Endothelial cell of umbilical vein (primary cell): ENCODE results near the gene NR5A2. TPM values are rescaled to one million over a fixed set of nuclear protein-coding genes. Genes with fewer than 3 reads are reported as not detected.

Source experiments
- BruUV-seq: library from RNA; stranded (reverse); fragments of 400-500 nt; replicated peaks from 2 replicates; lab custom pipeline; 2021; lab: Mats Ljungman, UMichigan
- CTCF ChIA-PET: fragments of 300-600, 350-600 bp; sonication (Branson Sonifier 250); formaldehyde crosslinking; loops from one replicate; lab custom pipeline; 2021; ENCODE audit warnings: antibody characterized with exemption, inconsistent platforms; lab: Charles Lee
- POLR2A ChIA-PET: fragments of 300-600, 350-600 bp; sonication (Branson Sonifier 250); formaldehyde crosslinking; loops from one replicate; lab custom pipeline; 2021; ENCODE audit warnings: antibody characterized with exemption, inconsistent platforms; lab: Charles Lee
- DNase-seq: peaks from one replicate; pipeline ENCODE4 v3.0.0-alpha.2; 2011; ENCODE audit warnings: low read depth, low spot score
- FAIRE-seq: peaks from 2 replicates; lab custom pipeline; 2011; peaks lifted over from hg19 to GRCh38; lab: Jason Lieb, UNC
- H2AFZ ChIP-seq: 2 replicates; pipeline ENCODE4 v1.6.0; 2012; ENCODE audit warnings: low read depth, low read length, control low read depth, inconsistent platforms
- H3K27ac ChIP-seq: 2 replicates; pipeline ENCODE4 v1.5.1; 2011; ENCODE audit warnings: low read depth, mild to moderate bottlenecking, control low read depth, low read length, moderate library complexity; ENCODE audit not compliant: insufficient read depth
- H3K27me3 ChIP-seq, 2 experiments: 2 replicates each; pipeline versions ENCODE4 v1.6.0 to v1.6.1; 2011; ENCODE audit warnings: low read length in 2 of 2, mixed read lengths in 1 of 2; ENCODE audit not compliant: control insufficient read depth in 2 of 2, insufficient read depth in 2 of 2
- H3K36me3 ChIP-seq, 2 experiments: 2 replicates in 1 of 2; 3 replicates in 1 of 2; pipeline ENCODE4 v1.5.1; 2011; ENCODE audit warnings: low read length in 2 of 2, mild to moderate bottlenecking in 1 of 2, moderate library complexity in 1 of 2; ENCODE audit not compliant: control insufficient read depth in 2 of 2, insufficient read depth in 2 of 2; ENCODE audit errors: extremely low read depth in 1 of 2
- H3K4me1 ChIP-seq: 3 replicates; pipeline ENCODE4 v1.5.1; 2011; ENCODE audit warnings: mild to moderate bottlenecking, low read length; ENCODE audit not compliant: control insufficient read depth, insufficient read depth; ENCODE audit errors: extremely low read depth
- H3K4me2 ChIP-seq: 2 replicates; pipeline ENCODE4 v1.6.1; 2011; ENCODE audit warnings: low read length, control low read depth, mixed read lengths; ENCODE audit not compliant: insufficient read depth
- H3K4me3 ChIP-seq, 3 experiments: fragments of 200-600 bp in 1 of 3; sonication (generic), shearing (Covaris generic) in 1 of 3; replicated peaks in 1 of 3; 2 replicates each; pipeline ENCODE4 v1.5.1; 2011 to 2016; ENCODE audit warnings: control low read depth in 3 of 3, low read length in 3 of 3, mild to moderate bottlenecking in 2 of 3, inconsistent platforms in 1 of 3, low read depth in 1 of 3, moderate library complexity in 1 of 3; ENCODE audit not compliant: insufficient read depth in 1 of 3
- H3K79me2 ChIP-seq: 2 replicates; pipeline ENCODE4 v1.6.0; 2012; ENCODE audit warnings: low read length, inconsistent platforms; ENCODE audit not compliant: control insufficient read depth, insufficient read depth
- H3K9ac ChIP-seq: replicated peaks from 2 replicates; pipeline ENCODE3; 2011; ENCODE audit warnings: low read length, control low read depth; ENCODE audit not compliant: insufficient read depth; ENCODE audit errors: extremely low read depth
- H3K9me1 ChIP-seq: replicated peaks from 3 replicates; pipeline ENCODE4 v1.6.0; 2011; ENCODE audit warnings: mild to moderate bottlenecking, low read length; ENCODE audit not compliant: control insufficient read depth, insufficient read depth; ENCODE audit errors: extremely low read depth
- H3K9me3 ChIP-seq: replicated peaks from 2 replicates; pipeline ENCODE4 v1.5.1; 2012; ENCODE audit warnings: low read length, inconsistent platforms; ENCODE audit not compliant: control insufficient read depth, insufficient read depth
- H4K20me1 ChIP-seq: replicated peaks from 2 replicates; pipeline ENCODE3; 2011; ENCODE audit warnings: mild to moderate bottlenecking, low read length; ENCODE audit not compliant: control insufficient read depth, insufficient read depth; ENCODE audit errors: extremely low read depth
- CTCF ChIP-seq, 2 donors: IDR thresholded peaks; 1 replicate in 1 of 2; 2 replicates in 1 of 2; pipeline ENCODE4 v1.5.1; 2011; ENCODE audit warnings: low read length in 2 of 2, mild to moderate bottlenecking in 2 of 2, moderate library complexity in 2 of 2, control low read depth in 1 of 2, inconsistent platforms in 1 of 2, low read depth in 1 of 2; ENCODE audit not compliant: insufficient read depth in 1 of 2; ENCODE audit errors: extremely low read depth in 1 of 2
- EZH2 ChIP-seq: IDR thresholded peaks from 2 replicates; pipeline ENCODE4 v1.6.1; 2012; ENCODE audit warnings: borderline replicate concordance, low read depth, mild to moderate bottlenecking, moderate library complexity, low read length, inconsistent platforms; ENCODE audit not compliant: severe bottlenecking
- FOS ChIP-seq: IDR thresholded peaks from 2 replicates; pipeline ENCODE4 v1.6.1; 2011; ENCODE audit warnings: mild to moderate bottlenecking, low read length, moderate library complexity, borderline replicate concordance; ENCODE audit not compliant: insufficient read depth
- GATA2 ChIP-seq: IDR thresholded peaks from 2 replicates; pipeline ENCODE4 v1.7.0; 2011; ENCODE audit warnings: low read depth, mild to moderate bottlenecking, moderate library complexity, mixed read lengths, low read length; ENCODE audit not compliant: insufficient read length, insufficient read depth
- JUN ChIP-seq: IDR thresholded peaks from 2 replicates; pipeline ENCODE4 v1.6.1; 2011; ENCODE audit warnings: borderline replicate concordance, low read depth; ENCODE audit not compliant: insufficient read length, insufficient read depth
- MAX ChIP-seq: IDR thresholded peaks from 2 replicates; pipeline ENCODE4 v1.6.1; 2011; ENCODE audit not compliant: insufficient read depth, insufficient read length
- MYC ChIP-seq: IDR thresholded peaks from one replicate; pipeline ENCODE4 v1.6.1; 2011; ENCODE audit warnings: mild to moderate bottlenecking, low read depth, low read length
- POLR2A ChIP-seq: IDR thresholded peaks from 2 replicates; pipeline ENCODE4 v1.6.1; 2012; ENCODE audit warnings: low read depth, mild to moderate bottlenecking, control low read depth, low read length
- POLR2AphosphoS5 ChIP-seq: IDR thresholded peaks from 2 replicates; pipeline ENCODE4 v1.6.1; 2012; ENCODE audit warnings: low read depth, mild to moderate bottlenecking, control low read depth, low read length, moderate library complexity; ENCODE audit not compliant: insufficient read depth
- dilution Hi-C: fragments of 300-500 bp; cut with MboI; formaldehyde crosslinking; loops from one replicate; pipeline ENCODE4 v1.15.0; 2019; ENCODE audit warnings: low sequenced_read_pairs; ENCODE audit not compliant: extremely low pct_ligation_motif_present
- intact Hi-C: fragments of 100-400 bp; cut with micrococcal nuclease; formaldehyde crosslinking; loops from one replicate; pipeline ENCODE4 v1.10.0; 2022
- polyA plus RNA-seq, 4 experiments: library from polyadenylated mRNA; depleted of rRNA in 3 of 4; stranded (reverse) in 3 of 4; unstranded in 1 of 4; fragments of >200 nt; gene quantifications; 2 replicates each; pipeline versions ENCODE4 v1.2.1 to v1.2.3, GENCODE V29; 2011 to 2012; ENCODE audit warnings: missing spikeins in 1 of 4
- total RNA-seq: library from RNA; stranded (reverse); gene quantifications from 2 replicates; pipeline ENCODE4 v1.2.3, GENCODE V29; 2021

The NR5A2 gene
- total and polyA plus RNA-seq, 2 donors (not counting 3 experiments of a cell fraction or from before 2014, with no cell fraction given): 3.4 to 12.1 TPM

DNA sequence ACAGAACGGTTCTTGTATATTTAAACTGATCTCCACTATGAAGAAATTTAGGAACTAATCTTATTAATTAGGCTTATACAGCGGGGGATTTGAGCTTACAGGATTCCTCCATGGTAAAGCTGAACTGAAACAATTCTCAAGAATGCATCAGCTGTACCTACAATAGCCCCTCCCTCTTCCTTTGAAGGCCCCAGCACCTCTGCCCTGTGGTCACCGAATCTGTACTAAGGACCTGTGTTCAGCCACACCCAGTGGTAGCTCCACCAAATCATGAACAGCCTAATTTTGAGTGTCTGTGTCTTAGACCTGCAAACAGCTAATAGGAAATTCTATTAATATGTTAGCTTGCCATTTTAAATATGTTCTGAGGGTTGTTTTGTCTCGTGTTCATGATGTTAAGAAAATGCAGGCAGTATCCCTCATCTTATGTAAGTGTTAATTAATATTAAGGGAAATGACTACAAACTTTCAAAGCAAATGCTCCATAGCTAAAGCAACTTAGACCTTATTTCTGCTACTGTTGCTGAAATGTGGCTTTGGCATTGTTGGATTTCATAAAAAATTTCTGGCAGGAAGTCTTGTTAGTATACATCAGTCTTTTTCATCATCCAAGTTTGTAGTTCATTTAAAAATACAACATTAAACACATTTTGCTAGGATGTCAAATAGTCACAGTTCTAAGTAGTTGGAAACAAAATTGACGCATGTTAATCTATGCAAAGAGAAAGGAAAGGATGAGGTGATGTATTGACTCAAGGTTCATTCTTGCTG, 147.2 kb downstream of the NR5A2 start:
- no peaks in the 10 kb centered on the region for H3K79me2 ChIP-seq
- FAIRE-seq (peak; percentile 31), DNase-seq (no peak)
- no peak overlapping the region for H3K27ac ChIP-seq
- ChIA-PET CTCF (no interaction called here), POLR2A (no interaction called here)
- H3K9me1 ChIP-seq: no peaks in the 10 kb centered on the region
- dilution Hi-C loops (no loop called here), intact Hi-C loops (no loop called here)
- H2AFZ ChIP-seq: no peak overlapping the region
- H3K4me1 ChIP-seq: peaks cover 16% of the 10 kb centered on the region
- no peaks in the 10 kb centered on the region for H3K9me3 ChIP-seq
- no peaks in the 10 kb centered on the region for H3K27me3 ChIP-seq
- no peaks in the 10 kb centered on the region for H3K36me3 ChIP-seq
- H4K20me1 ChIP-seq: no peaks in the 10 kb centered on the region
- H3K4me2 ChIP-seq: no peak overlapping the region
- H3K9ac ChIP-seq: no peak overlapping the region
- BruUV-seq: no TSS peak
- TF ChIP-seq JUN (no peak), EZH2 (no peak), POLR2AphosphoS5 (no peak), CTCF (IDR thresholded peaks at IDR 0.05; ENCODE audit: extremely low read depth in 1 of 2, insufficient read depth in 1 of 2, low read depth in 1 of 2, low read length in 2 of 2) (no peak), MAX (no peak), FOS (no peak), MYC (no peak), POLR2A (no peak), GATA2 (no peak)
- H3K4me3 ChIP-seq: no peak overlapping the region
